ENCODE results near the gene SPSB1. TPM values are rescaled to one million over a fixed set of nuclear protein-coding genes. Genes with fewer than 3 reads are reported as not detected.
A peak's percentile ranks its signal among the peaks of the same experiment; 100 is the strongest.

SPSB1 gene
- total and polyA plus RNA-seq, 10 of the 15 experiments (the other 5 are each of a cell fraction or from before 2014, with no cell fraction given) = 0.02 to 2.0 (median 0.90) TPM; not detected in 1

DNA sequence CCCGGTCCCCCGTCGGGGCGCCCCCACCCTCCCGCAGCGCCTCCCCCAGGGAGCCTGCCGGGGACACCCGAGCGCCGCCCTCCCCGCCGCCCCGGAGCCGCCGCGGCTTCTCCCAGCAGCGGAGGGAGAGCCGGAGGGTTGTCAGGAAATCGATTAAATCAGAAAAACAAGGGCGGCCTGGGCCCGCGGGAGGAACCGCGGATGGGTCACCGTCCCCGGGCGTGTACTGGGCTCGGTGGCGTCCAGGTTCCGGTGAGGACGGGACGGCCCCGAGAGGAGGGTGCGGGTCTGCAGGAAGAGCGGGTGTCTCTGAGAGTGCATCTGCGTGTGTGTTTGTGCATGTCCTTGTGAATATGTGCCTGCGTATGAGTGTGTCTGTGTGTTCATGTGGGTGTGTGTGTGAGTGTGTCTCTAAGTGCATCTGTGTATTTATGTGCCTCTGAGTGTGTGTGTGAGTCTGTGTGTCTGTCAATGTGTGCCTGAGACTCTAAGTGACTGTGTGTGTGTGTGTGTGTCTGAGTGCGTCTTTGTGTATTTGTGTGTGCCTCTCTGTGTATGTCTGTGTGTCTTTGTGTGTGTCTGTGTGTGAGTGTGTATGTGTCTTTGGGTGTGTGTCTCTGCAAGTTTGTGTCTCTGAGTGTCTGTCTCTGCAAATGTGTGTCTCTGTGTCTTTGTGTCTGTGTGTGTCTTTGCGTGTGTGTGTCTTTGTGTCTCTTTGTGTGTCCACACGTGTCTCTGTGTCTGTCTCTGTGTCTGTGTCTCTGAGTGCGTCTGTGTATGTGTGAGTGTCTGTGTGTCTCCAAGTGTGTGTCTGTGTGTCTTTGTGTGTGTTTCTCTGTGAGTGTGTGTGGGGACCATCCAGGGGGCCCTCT is 1.1 kb downstream of the SPSB1 start (continued):
- TF ChIP-seq PBX3 (IDR thresholded peaks at IDR 0.05; ENCODE audit: insufficient replicate concordance, low read depth, low read length) = peak; percentile 3
- peak; percentile 71 for TF ChIP-seq NBN (IDR thresholded peaks at IDR 0.05)

DNA sequence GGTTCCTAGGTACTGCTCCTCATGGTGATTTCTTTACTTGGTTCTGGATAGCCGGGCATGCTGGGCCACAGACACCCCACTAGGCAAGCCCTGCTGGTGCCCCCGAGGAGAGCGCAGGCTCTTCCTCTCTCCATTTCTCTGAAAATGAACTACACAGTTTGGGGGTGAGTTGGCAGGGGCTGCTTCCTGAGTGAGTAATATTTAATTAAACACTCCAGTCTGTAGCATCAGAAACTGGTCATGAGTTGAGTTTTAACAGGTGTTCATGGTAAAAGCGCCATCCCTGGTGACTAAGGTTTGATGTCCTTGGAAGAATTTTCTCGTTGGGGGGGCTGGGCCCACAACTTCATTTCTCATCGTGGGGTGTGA is 1.7 kb downstream of the SPSB1 start:
- Histone ChIP-seq H3K27ac (ENCODE audit: control insufficient read depth, insufficient read depth) (no peak overlapping the region), H3K4me2 (ENCODE audit: control insufficient read depth, insufficient read depth) (peak overlapping the region; percentile 10), H3K27me3 (replicated peaks in 1 of 2; ENCODE audit: control insufficient read depth in 2 of 2, insufficient read depth in 2 of 2, low read length in 1 of 2) (peaks cover 3 to 7% of the 10 kb centered on the region in 2 experiments; a peak in 2 of 4 replicates), H2AFZ (ENCODE audit: control insufficient read depth, low read depth, low read length) (no peak overlapping the region), H4K20me1 (ENCODE audit: control insufficient read depth, insufficient read depth) (no peaks in the 10 kb centered on the region), H3K9me3 (replicated peaks; ENCODE audit: control insufficient read depth, insufficient read depth, low read length) (no peaks in the 10 kb centered on the region), H3K4me3 (no peak overlapping the region), H3K36me3 (ENCODE audit: control insufficient read depth in 2 of 2, insufficient read depth in 2 of 2, low read length in 1 of 2) (no peaks in the 10 kb centered on the region), H3K79me2 (ENCODE audit: control insufficient read depth, insufficient read depth, low read length) (no peaks in the 10 kb centered on the region), H3K9ac (ENCODE audit: control insufficient read depth, insufficient read depth, low read length) (no peak overlapping the region), H3K4me1 (ENCODE audit: control insufficient read depth, insufficient read depth, low read length) (peaks cover 13% of the 10 kb centered on the region)
- RAD21 ChIA-PET (ENCODE audit: unreplicated experiment) = no interaction called here
- intact Hi-C loops (cut with micrococcal nuclease; ENCODE audit: unreplicated experiment) (no loop called here), in situ Hi-C loops (cut with MboI) (no loop called here)
- CTCF ChIA-PET = interaction anchor here (1.2 kb wide), 1 partner anchor 69 kb away, joined by 3 read pairs; no protein-coding TSS in a partner anchor
- SMC1A ChIA-PET (ENCODE audit: uncharacterized antibody, unreplicated experiment) = no interaction called here
- WGBS (ENCODE audit: insufficient coverage, insufficient replicate concordance, low lambda C conversion rate, missing lambda C conversion rate) = 62% methylated on average over 6 of the region's 6 CpGs
- TF ChIP-seq HCFC1 (IDR thresholded peaks at IDR 0.05; ENCODE audit: low read length) (no peak), NRF1 (conservative IDR thresholded peaks at IDR 0.05; ENCODE audit: low read depth, low read length) (no peak), PML (IDR thresholded peaks at IDR 0.05; ENCODE audit: low read length) (no peak), GATAD2B (conservative IDR thresholded peaks at IDR 0.05; ENCODE audit: low read depth) (no peak), ZSCAN29 (IDR thresholded peaks at IDR 0.05) (no peak)
- DNase-seq (ENCODE audit: low read depth, low spot score) (no peak), FAIRE-seq (no peak), ATAC-seq (no peak)
- POLR2A ChIA-PET = no interaction called here
- no TSS peak for BruUV-seq (replicated peaks)

Measured in GM12878 (cell line).